GM18868 (cell line): ENCODE measurements around the gene AGTR1.
A peak's percentile ranks its signal among the peaks of the same experiment; 100 is the strongest.

ENCODE experiments used
- ATAC-seq: cut with Tn5 transposase; IDR thresholded peaks from one replicate; pipeline ENCODE4 v1.9.1; 2021; ENCODE audit warnings: mild to moderate bottlenecking, moderate library complexity; ENCODE audit not compliant: unreplicated experiment

The AGTR1 gene

DNA sequence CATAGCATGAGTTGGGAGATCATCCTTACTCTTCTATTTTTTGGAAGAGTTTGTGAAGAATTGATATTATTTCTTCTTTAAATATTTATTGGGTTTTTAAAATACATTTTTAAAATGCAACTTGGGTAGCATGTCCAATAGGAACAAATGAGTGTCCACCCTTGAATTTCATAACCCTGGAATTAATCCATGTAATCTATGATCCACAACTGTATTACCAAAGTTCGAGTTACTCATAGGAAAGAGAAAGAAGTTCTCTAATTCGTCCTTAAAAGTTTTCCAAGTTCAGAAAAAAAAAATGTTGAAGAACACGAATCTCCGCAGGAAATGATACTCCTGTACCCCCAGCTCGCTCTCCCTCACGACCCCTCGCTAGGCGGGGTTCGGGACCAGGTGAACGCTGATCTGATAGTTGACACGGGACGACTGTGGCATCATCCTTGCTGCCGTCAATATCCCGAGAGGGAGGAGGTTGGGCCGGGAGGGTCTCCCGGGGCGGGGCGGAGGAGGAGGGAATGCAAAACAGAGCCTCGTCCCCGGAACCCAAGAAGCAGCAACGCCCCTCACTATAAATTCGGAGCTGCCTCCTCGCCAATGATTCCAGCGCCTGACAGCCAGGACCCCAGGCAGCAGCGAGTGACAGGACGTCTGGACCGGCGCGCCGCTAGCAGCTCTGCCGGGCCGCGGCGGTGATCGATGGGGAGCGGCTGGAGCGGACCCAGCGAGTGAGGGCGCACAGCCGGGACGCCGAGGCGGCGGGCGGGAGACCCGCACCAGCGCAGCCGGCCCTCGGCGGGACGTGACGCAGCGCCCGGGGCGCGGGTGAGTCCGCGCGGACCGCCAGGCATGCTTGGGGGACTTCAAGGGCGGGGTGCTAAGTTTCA lies at the start of gene AGTR1:
Gene AGTR1, plus strand, starts transcription at position 598 of the 884 bp plus-strand sequence. CDS start 43,133 bp downstream, outside the sequence.
- no peak for ATAC-seq

- ATAC-seq = no peak
Observed at GRCh38 chr3:148648685-148649352, 48.9 kb upstream of the AGTR1 start.

DNA sequence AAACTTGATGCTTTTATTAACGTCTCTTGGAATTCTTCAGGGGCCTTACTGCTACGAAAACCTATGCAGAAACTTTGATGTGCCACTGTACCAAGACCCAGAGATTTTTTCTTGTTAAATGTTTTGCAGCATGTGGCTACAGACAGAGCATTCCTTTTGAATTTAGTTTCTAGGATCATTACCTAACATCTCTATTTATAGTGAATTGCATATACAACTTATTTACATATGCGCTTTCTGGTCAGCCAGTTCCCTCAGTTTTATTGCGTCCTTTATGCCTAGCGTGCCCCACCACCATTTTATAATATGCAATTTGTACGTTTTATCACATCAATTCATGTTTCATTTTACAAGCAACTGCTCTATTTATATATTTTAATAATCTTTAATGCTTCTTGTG lies 46.2 kb upstream of the AGTR1 start:
- no peak for ATAC-seq

- no peak for ATAC-seq
Observed at GRCh38 chr3:148654433-148654832, 43.3 kb upstream of the AGTR1 start.

DNA sequence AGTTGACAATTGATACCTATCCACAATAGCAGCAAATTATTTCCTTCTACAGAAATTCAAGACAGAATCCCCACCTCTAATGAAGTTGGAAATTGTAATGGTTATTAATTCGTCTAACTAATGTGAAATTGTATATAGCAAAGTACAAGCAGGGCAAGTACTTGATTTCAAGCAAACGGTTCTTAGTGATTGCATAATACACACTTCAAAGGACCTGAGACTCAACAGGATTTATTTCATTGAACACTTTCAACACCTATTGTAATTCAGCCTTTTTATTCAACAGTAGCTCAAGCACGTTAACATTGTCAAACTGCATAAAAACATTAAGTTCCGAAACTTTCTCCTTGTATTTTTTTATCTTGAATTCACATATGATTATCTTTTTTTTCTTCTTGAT lies 40.2 kb upstream of the AGTR1 start:
- no peak for ATAC-seq

DNA sequence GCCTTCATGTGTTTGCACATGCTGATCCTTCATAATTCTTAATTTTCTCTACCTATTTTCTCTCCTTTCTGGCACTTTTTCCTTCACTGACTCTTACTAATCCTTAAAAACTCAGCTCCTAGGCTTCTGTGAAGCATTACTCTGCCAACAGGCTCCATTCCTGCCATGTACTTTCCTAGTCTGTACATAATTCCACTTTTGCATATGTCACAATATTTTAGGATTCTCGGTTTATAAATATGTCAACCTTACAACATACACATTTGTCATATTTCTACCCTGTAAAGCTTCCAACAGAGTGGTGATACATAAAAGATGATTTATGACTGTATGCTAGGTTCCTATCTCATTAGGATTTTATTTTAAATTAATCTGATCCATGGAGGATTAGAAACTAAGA lies 38.2 kb upstream of the AGTR1 start:
- ATAC-seq = no peak

GRCh38 chr3:148680289-148680688 lies 17.4 kb upstream of the AGTR1 start:
- ATAC-seq = no peak

GRCh38 chr3:148681080-148681479 lies 16.6 kb upstream of the AGTR1 start:
- ATAC-seq = no peak

DNA sequence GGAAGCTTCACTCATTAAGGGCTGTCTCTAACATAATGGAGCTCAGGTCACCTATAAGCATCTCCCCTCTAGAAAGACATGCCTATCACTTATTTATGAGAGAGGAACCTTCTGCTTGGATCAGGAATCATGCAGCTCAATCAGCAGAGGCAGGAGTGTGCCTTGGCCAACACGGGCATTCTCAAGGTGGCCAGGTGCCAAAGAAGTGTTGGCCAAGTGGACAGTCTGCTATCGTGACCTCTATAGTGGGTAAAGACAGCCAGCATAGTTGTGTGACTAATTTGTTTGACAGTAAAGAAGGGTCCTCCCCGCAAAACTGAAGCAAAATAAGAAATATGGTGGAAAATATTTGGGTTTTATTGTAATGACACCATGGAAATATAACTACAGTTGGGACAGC lies 14.7 kb upstream of the AGTR1 start:
- ATAC-seq = no peak

- ATAC-seq = no peak
Observed at GRCh38 chr3:148694116-148694515, 3.6 kb upstream of the AGTR1 start.

DNA sequence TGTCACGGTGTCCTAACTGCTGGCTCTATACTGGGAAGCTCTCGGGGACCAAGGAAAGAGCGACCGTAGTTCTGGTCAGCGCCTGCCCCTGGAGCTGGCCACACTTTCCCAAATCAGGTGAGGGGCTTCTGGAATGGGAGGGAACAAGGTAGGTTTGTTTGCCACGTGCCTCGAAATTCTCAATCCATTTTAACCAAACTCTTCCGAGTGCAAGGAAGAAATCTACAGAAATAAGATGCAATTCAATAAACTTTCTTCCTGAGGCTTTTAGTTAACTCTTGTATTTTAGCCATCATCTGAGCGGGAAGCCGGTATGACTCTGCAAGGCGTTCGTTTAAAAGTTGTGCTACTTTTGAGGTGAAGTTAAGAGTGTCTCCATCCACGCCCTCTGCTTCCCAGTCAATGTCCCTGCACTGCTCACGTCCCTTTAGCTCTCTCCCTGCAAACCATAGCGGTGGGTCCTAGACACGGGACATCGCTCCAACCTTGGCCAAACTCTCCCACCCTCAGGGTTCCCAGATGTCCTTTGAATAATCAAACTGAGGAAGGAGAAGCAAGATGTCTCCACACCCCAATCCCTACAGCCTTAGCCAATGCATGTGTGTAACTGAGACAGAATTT lies 597 bp downstream of the AGTR1 start:
- ATAC-seq = no peak

DNA sequence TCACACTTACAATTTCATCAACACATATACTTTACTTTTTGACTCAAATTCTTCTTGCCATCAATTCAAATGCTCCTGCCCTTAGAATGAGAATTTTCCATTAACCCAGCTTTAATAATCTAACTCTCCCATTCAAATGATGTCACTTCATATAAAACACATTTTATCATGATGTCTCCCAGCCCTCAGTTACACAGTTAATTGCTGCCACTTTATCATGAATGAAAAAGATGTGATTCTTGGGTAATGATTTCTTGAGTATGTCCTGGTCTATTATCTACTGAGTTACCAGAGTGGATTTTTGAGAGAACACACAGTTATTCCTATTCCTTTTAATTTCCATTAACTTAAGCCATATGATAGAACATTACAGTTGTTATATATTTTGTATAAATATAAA lies 7.6 kb downstream of the AGTR1 start:
- no peak for ATAC-seq

- ATAC-seq = no peak
Observed at GRCh38 chr3:148707601-148708380, 10.1 kb downstream of the AGTR1 start.

DNA sequence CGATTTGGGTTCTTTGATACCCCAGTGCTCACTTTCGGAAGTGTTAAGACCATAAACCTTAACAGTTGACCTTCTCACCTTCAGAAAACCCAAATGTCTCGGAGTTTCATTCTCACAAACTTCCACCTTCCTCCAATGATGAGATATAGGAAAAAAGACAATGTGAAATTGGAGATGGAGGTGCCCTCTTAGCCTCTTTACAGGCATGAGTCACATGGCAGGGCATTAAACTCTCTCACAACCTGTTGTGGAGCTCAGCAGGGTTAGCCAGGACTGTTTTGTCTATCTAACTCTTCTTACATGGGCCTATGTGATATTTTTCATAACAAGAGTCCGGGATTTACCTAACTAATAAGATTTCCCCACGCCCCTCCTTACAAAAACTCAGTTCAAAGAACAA lies 10.7 kb downstream of the AGTR1 start:
- peak; percentile 38 for ATAC-seq

DNA sequence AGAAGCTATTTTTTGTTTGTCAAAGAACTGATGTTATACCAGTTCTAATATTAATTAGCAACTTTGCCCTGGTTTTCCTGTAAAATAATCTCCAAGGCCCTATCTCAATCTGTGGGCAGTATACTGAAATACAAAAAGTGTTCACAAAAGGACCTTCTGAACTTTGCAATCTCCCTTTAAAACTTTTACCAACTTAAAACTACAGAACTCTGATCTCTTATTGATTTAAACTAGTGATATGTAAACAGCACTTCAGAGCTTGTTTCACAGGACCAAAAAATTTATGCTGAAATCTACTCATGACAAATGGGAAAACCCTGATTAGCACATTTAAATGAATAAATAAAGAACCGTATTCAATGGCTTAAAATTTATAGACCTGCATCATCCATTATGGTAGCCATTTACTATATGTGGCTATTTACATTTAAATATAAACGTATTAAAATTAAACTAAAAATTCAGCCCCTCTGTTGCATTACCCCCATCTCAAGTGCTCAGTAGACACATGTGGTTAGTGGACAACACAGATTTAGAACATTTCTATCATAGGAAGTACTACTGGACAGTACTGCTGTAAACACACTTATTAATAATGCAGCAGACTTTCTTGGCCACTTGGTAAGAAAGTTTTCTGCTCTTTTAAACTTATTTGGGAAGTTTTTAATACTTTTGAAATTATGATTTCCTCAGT lies 12.0 kb downstream of the AGTR1 start:
- no peak for ATAC-seq

- ATAC-seq = no peak
Observed at GRCh38 chr3:148710665-148711064, 13.0 kb downstream of the AGTR1 start.

DNA sequence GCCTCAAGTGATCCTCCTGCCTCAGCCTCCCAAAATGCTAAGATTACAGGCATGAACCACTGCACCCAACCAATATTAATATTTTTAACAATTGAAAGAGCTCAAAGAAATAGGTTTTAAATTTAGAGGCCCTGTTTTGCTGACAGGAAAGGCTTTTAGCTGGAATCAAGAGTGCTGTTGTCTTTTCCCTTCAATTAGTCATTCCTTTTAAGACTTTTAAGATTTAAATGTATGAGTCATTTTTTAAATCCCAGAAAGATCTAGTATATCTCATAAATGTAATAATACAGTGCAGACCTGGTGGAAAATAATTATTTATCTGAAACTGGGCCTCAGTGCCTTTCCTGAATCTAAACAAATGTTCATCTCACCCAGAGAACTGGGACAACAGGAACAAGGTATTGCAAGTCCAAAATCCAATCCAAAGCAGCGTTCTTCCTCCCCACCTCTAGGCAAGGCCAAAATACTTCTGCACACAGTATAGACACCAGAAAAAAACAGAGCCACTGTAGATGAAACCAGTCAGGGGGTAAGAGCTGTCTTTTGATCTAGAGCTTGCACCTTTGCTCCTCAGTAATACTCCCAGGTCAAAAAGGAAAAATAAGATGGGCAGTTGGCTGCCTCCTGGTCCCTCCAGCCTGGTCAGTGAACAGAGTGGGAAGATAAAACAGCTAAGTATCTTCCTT lies 14.4 kb downstream of the AGTR1 start:
- no peak for ATAC-seq

- ATAC-seq = no peak
Observed at GRCh38 chr3:148714521-148714920, 16.8 kb downstream of the AGTR1 start.

- ATAC-seq = no peak
Observed at GRCh38 chr3:148716657-148717056, 19.0 kb downstream of the AGTR1 start.
